ENCODE data around the gene BEGAIN.

DNA sequence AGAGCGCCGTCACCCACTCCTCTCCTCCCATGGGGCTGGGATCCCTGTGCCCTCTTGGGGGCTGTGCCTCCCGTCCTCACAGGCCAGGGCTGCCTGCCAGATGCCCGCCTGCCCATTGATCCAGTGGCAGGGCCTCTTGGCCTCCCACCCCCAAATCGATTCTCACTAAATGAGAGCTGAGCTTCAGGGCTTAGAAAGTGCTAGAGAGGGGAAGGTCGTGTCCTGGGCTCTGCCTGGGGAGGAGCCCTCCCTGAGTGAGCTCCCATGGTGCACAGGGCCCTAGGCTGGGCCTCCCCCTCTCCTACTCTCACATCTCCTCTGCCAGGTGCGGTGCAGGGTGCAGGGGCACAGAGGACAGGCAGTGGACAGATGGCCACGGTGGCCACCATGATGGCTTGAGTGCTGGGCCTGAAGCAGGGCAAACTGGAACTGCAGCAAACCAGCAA, 9.2 kb downstream of the BEGAIN start:
- TF ChIP-seq, protein P1, sequence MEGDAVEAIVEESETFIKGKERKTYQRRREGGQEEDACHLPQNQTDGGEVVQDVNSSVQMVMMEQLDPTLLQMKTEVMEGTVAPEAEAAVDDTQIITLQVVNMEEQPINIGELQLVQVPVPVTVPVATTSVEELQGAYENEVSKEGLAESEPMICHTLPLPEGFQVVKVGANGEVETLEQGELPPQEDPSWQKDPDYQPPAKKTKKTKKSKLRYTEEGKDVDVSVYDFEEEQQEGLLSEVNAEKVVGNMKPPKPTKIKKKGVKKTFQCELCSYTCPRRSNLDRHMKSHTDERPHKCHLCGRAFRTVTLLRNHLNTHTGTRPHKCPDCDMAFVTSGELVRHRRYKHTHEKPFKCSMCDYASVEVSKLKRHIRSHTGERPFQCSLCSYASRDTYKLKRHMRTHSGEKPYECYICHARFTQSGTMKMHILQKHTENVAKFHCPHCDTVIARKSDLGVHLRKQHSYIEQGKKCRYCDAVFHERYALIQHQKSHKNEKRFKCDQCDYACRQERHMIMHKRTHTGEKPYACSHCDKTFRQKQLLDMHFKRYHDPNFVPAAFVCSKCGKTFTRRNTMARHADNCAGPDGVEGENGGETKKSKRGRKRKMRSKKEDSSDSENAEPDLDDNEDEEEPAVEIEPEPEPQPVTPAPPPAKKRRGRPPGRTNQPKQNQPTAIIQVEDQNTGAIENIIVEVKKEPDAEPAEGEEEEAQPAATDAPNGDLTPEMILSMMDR (conservative IDR thresholded peaks at IDR 0.05; ENCODE audit: low read length): no peak
- TF ChIP-seq EZH2phosphoT487 (IDR thresholded peaks at IDR 0.05; ENCODE audit: borderline replicate concordance, low read depth, low read length): no peak
